RPMI8226 (cell line): ENCODE results near the gene EHBP1.
A peak's percentile ranks its signal among the peaks of the same experiment; 100 is the strongest.
"Not testable (repeated sequence)": the region's sequence is repeated elsewhere in the genome, so short reads cannot be mapped to it uniquely, and the experiment has no call there.

Experiments
- DNase-seq: peaks from one replicate; pipeline ENCODE4 v3.0.0-alpha.2; 2015

EHBP1 gene

GRCh38 chr2:62736899-62737559 is 31.5 kb downstream of the EHBP1 start:
- DNase-seq = no peak

GRCh38 chr2:62738981-62739936 is 33.7 kb downstream of the EHBP1 start:
- no peak for DNase-seq

- no peak for DNase-seq
Measured at GRCh38 chr2:62740221-62740620, 34.7 kb downstream of the EHBP1 start.

- no peak for DNase-seq
Measured at GRCh38 chr2:62741127-62741526, 35.6 kb downstream of the EHBP1 start.

GRCh38 chr2:62741954-62742722 is 36.6 kb downstream of the EHBP1 start:
- DNase-seq = no peak

- no peak for DNase-seq
Measured at GRCh38 chr2:62743506-62743905, 38.0 kb downstream of the EHBP1 start.

GRCh38 chr2:62744603-62745002 is 39.1 kb downstream of the EHBP1 start:
- DNase-seq = no peak

GRCh38 chr2:62745891-62746481 is 40.5 kb downstream of the EHBP1 start:
- DNase-seq = no peak

GRCh38 chr2:62747169-62747568 is 41.7 kb downstream of the EHBP1 start:
- DNase-seq = no peak

- DNase-seq = no peak
Measured at GRCh38 chr2:62747876-62748275, 42.4 kb downstream of the EHBP1 start.

- not testable (repeated sequence) for DNase-seq
Measured at GRCh38 chr2:62749111-62749510, 43.6 kb downstream of the EHBP1 start.

- no peak for DNase-seq
Measured at GRCh38 chr2:62757029-62757428, 51.5 kb downstream of the EHBP1 start.

GRCh38 chr2:62760026-62760425 is 54.5 kb downstream of the EHBP1 start:
- no peak for DNase-seq

- no peak for DNase-seq
Measured at GRCh38 chr2:62760555-62760954, 55.0 kb downstream of the EHBP1 start.

GRCh38 chr2:62765619-62766376 is 60.3 kb downstream of the EHBP1 start:
- no peak for DNase-seq

- no peak for DNase-seq
Measured at GRCh38 chr2:62768615-62769014, 63.1 kb downstream of the EHBP1 start.

- no peak for DNase-seq
Measured at GRCh38 chr2:62770629-62771028, 65.1 kb downstream of the EHBP1 start.

- peak; percentile 46 for DNase-seq
Measured at GRCh38 chr2:62774555-62775366, 69.2 kb downstream of the EHBP1 start.

- no peak for DNase-seq
Measured at GRCh38 chr2:62775367-62775668, 69.8 kb downstream of the EHBP1 start.

GRCh38 chr2:62783679-62784078 is 78.2 kb downstream of the EHBP1 start:
- no peak for DNase-seq

GRCh38 chr2:62784341-62784740 is 78.8 kb downstream of the EHBP1 start:
- DNase-seq = no peak

- no peak for DNase-seq
Measured at GRCh38 chr2:62785216-62785615, 79.7 kb downstream of the EHBP1 start.
